K562 (cell line): ENCODE results near the gene CD84. TPM values are rescaled to one million over a fixed set of nuclear protein-coding genes. Genes with fewer than 3 reads are reported as not detected.
A peak's percentile ranks its signal among the peaks of the same experiment; 100 is the strongest.
"Not testable (repeated sequence)": the region's sequence is repeated elsewhere in the genome, so short reads cannot be mapped to it uniquely, and the experiment has no call there.

Experiments used
- ATAC-seq: fragments of 200-7000 bp; cut with Tn5 transposase; 3 replicates; pipeline ENCODE4 v1.9.1; 2020; ENCODE audit warnings: moderate library complexity
- BruUV-seq: library from RNA; stranded (reverse); fragments of 400-500 nt; replicated peaks from 2 replicates; lab custom pipeline; 2021; lab: Mats Ljungman, UMichigan
- CTCF ChIA-PET: fragments of 300-600 bp; formaldehyde crosslinking; extraction: SDS; loops from one replicate; lab custom pipeline; 2021; ENCODE audit warnings: low intra/inter-chr PET ratio; lab: Yijun Ruan, JAX
- POLR2A ChIA-PET: fragments of 300-600, 350-650 bp; sonication (Branson Sonifier 250); formaldehyde crosslinking; extraction: SDS; loops from one replicate; lab custom pipeline; 2021; ENCODE audit warnings: antibody characterized with exemption, inconsistent platforms; lab: Yijun Ruan, JAX
- DNase-seq, 4 experiments: peaks; one replicate each; pipeline versions ENCODE4 v3.0.0 to v3.0.0-alpha.2; 2011 to 2018; ENCODE audit warnings: low spot score in 3 of 4, mixed read lengths in 3 of 4; ENCODE audit errors: extremely low read depth in 1 of 4
- FAIRE-seq: peaks from 2 replicates; lab custom pipeline; 2011; peaks lifted over from hg19 to GRCh38; lab: Jason Lieb, UNC
- H2AFZ ChIP-seq: 2 replicates; pipeline ENCODE4 v1.6.0; 2011; ENCODE audit warnings: low read depth, low read length, control low read depth, inconsistent platforms
- H3K27ac ChIP-seq: fragments of 200-600 bp; 3 replicates; pipeline ENCODE4 v1.8.0; 2011; ENCODE audit warnings: low read depth, mild to moderate bottlenecking, control low read depth, inconsistent platforms, low read length, moderate library complexity, mixed read lengths; ENCODE audit errors: extremely low read depth
- H3K27me3 ChIP-seq, 2 experiments: fragments of 300-600 bp in 1 of 2; 2 replicates in 1 of 2; 3 replicates in 1 of 2; pipeline versions ENCODE4 v1.6.0 to v1.8.0; 2011; ENCODE audit warnings: inconsistent platforms in 2 of 2, low read length in 2 of 2, mild to moderate bottlenecking in 1 of 2, mixed read lengths in 1 of 2, moderate library complexity in 1 of 2; ENCODE audit not compliant: control insufficient read depth in 2 of 2, insufficient read depth in 2 of 2
- H3K36me3 ChIP-seq: fragments of 300-600 bp; 3 replicates; pipeline ENCODE4 v1.8.0; 2011; ENCODE audit warnings: mild to moderate bottlenecking, low read length, inconsistent platforms; ENCODE audit not compliant: control insufficient read depth, insufficient read depth
- H3K4me1 ChIP-seq, 2 experiments: fragments of 200-600 bp in 1 of 2; replicated peaks in 1 of 2; 2 replicates in 1 of 2; 3 replicates in 1 of 2; pipeline versions ENCODE4 v1.5.1 to v1.8.0; 2011; ENCODE audit warnings: inconsistent platforms in 2 of 2, low read length in 2 of 2, mild to moderate bottlenecking in 1 of 2, mixed read lengths in 1 of 2, moderate library complexity in 1 of 2; ENCODE audit not compliant: control insufficient read depth in 2 of 2, insufficient read depth in 2 of 2
- H3K4me2 ChIP-seq: 2 replicates; pipeline ENCODE4 v1.6.1; 2011; ENCODE audit warnings: low read length, control low read depth, inconsistent platforms, mixed read lengths; ENCODE audit not compliant: insufficient read depth
- H3K4me3 ChIP-seq: fragments of 200-600 bp; sonication (generic), shearing (Covaris generic); 2 replicates; pipeline ENCODE4 v1.5.1; 2016; ENCODE audit warnings: control low read depth, inconsistent platforms
- H3K79me2 ChIP-seq: fragments of 200-600 bp; 3 replicates; pipeline ENCODE4 v1.8.0; 2011; ENCODE audit warnings: low read length, inconsistent platforms; ENCODE audit not compliant: control insufficient read depth, insufficient read depth
- H3K9ac ChIP-seq, 2 experiments: 2 replicates each; pipeline versions ENCODE4 v1.6.0 to v1.6.1; 2011; ENCODE audit warnings: low read depth in 2 of 2, low read length in 2 of 2, control low read depth in 1 of 2, inconsistent platforms in 1 of 2, mild to moderate bottlenecking in 1 of 2, mixed read lengths in 1 of 2; ENCODE audit not compliant: insufficient read depth in 1 of 2
- H3K9me1 ChIP-seq: one replicate; pipeline ENCODE4 v1.6.0; 2011; ENCODE audit warnings: inconsistent platforms, mild to moderate bottlenecking, low read length, moderate library complexity; ENCODE audit not compliant: control insufficient read depth, insufficient read depth
- H3K9me3 ChIP-seq: replicated peaks from 2 replicates; pipeline ENCODE4 v1.5.1; 2011; ENCODE audit warnings: low read depth, low read length, inconsistent platforms; ENCODE audit not compliant: control insufficient read depth, insufficient read depth
- H4K20me1 ChIP-seq: replicated peaks from 2 replicates; pipeline ENCODE4 v1.6.1; 2011; ENCODE audit warnings: low read length, inconsistent platforms, mixed read lengths; ENCODE audit not compliant: control insufficient read depth, insufficient read depth
- PRDM10 ChIP-seq: fragments of 450-650 bp; IDR thresholded peaks from 2 replicates; pipeline ENCODE4 v1.6.1; 2018; ENCODE audit not compliant: partially characterized antibody
- WGBS: fragments of 100-300 bp; shearing (Covaris generic); methylation state at CpG from one replicate; pipeline ENCODE4 v1.1.6; 2016; ENCODE audit warnings: low coverage, mixed read lengths; ENCODE audit not compliant: insufficient coverage; ENCODE audit errors: missing lambda C conversion rate; 5-methylcytosine and 5-hydroxymethylcytosine counted together
- in situ Hi-C: fragments of 300-500 bp; cut with MboI; formaldehyde crosslinking; loops from 4 replicates; pipeline ENCODE4 v1.15.0; 2018; ENCODE audit warnings: inconsistent platforms, mixed read lengths
- intact Hi-C: fragments of 100-400 bp; cut with micrococcal nuclease; formaldehyde crosslinking; loops from 2 replicates; pipeline ENCODE4 v1.14.2; 2022
- polyA plus RNA-seq, 8 experiments: library from polyadenylated mRNA; depleted of rRNA in 4 of 8; stranded (reverse) in 5 of 8; unstranded in 3 of 8; fragments of >200 nt; fragmentation: Nextera tagmentation in 2 of 8; fragmentation: Illumina TruSeq in 1 of 8; extraction: Ambion mirVana in 2 of 8; extraction: Trizol in 1 of 8; gene quantifications; 2 replicates each; pipeline versions ENCODE4 v1.2.1 to v1.2.3, GENCODE V29; 2011 to 2014; ENCODE audit warnings: inconsistent platforms in 1 of 8, missing spikeins in 1 of 8
- total RNA-seq, 7 experiments: library from RNA; depleted of rRNA in 6 of 7; stranded (reverse); fragments of >200 nt in 6 of 7; fragmentation: Illumina TruSeq in 2 of 7; extraction: Trizol in 2 of 7; gene quantifications; 2 replicates each; pipeline versions ENCODE4 v1.2.1 to v1.2.3, GENCODE V29; 2011 to 2021; ENCODE audit warnings: low replicate concordance in 1 of 7

The CD84 gene
- total and polyA plus RNA-seq, 9 of the 15 experiments (the other 6 are each of a cell fraction or from before 2014, with no cell fraction given) = 0.82 to 6.8 (median 2.0) TPM

GRCh38 chr1:160531809-160532556 lies 47.3 kb downstream of the CD84 start:
- H3K9ac ChIP-seq, POLR2A ChIA-PET, H2AFZ ChIP-seq, H3K4me2 ChIP-seq, FAIRE-seq, intact Hi-C loops, H3K4me1 ChIP-seq, DNase-seq, H3K4me3 ChIP-seq, H3K27ac ChIP-seq, ATAC-seq, CTCF ChIA-PET, H3K9me1 ChIP-seq, H3K79me2 ChIP-seq, H3K27me3 ChIP-seq, in situ Hi-C loops, H3K36me3 ChIP-seq, H4K20me1 ChIP-seq, BruUV-seq: not testable (repeated sequence)
- 88% methylated on average over 17 of the region's 29 CpGs for whole genome bisulfite sequencing
- H3K9me3 ChIP-seq = peaks cover 24% of the 10 kb centered on the region

- H3K4me3 ChIP-seq, BruUV-seq, H3K9ac ChIP-seq, H3K4me2 ChIP-seq, H4K20me1 ChIP-seq, intact Hi-C loops, in situ Hi-C loops, H3K36me3 ChIP-seq, CTCF ChIA-PET, H3K9me3 ChIP-seq, H3K9me1 ChIP-seq, FAIRE-seq, H3K4me1 ChIP-seq, H3K27ac ChIP-seq, H3K79me2 ChIP-seq, DNase-seq, H2AFZ ChIP-seq, H3K27me3 ChIP-seq, ATAC-seq: not testable (repeated sequence)
- POLR2A ChIA-PET = interaction anchor here (2.5 kb wide), 1 partner anchor 11 kb away, joined by 15 read pairs; no protein-coding TSS in a partner anchor
- 79% methylated on average over 7 of the region's 7 CpGs for WGBS
- TF ChIP-seq PRDM10 = peak; percentile 32
These were observed 49.8 kb downstream of the CD84 start for GRCh38 chr1:160529401-160529952.
